Bronchial epithelial cell (primary cell): ENCODE measurements around the gene R3HCC1L. TPM values are rescaled to one million over a fixed set of nuclear protein-coding genes. Genes with fewer than 3 reads are reported as not detected.
"Not testable (repeated sequence)": the region's sequence is repeated elsewhere in the genome, so short reads cannot be mapped to it uniquely, and the experiment has no call there.

Source experiments
- DNase-seq: peaks from one replicate; pipeline ENCODE4 v3.0.0-alpha.2; 2010; ENCODE audit warnings: low read depth
- FAIRE-seq: peaks from 2 replicates; lab custom pipeline; 2011; peaks lifted over from hg19 to GRCh38; lab: Jason Lieb, UNC
- H3K27me3 ChIP-seq: 2 replicates; pipeline ENCODE4 v1.5.1; 2011; ENCODE audit warnings: low read length; ENCODE audit not compliant: control insufficient read depth, insufficient read depth
- H3K36me3 ChIP-seq: 2 replicates; pipeline ENCODE4 v1.5.1; 2011; ENCODE audit warnings: low read length; ENCODE audit not compliant: control insufficient read depth, insufficient read depth
- H3K4me3 ChIP-seq: 2 replicates; pipeline ENCODE4 v1.5.1; 2011; ENCODE audit warnings: mild to moderate bottlenecking, low read depth, low read length, control low read depth
- CTCF ChIP-seq: IDR thresholded peaks from 2 replicates; pipeline ENCODE4 v1.5.1; 2011; ENCODE audit warnings: mild to moderate bottlenecking, moderate library complexity, low read length, control low read depth, inconsistent platforms; ENCODE audit not compliant: insufficient read depth, severe bottlenecking
- total RNA-seq: library from RNA; depleted of rRNA; stranded (reverse); fragments of >200 nt; gene quantifications from 2 replicates; pipeline ENCODE4 v1.2.1, GENCODE V29; 2014

The R3HCC1L gene
- total RNA-seq, 1 donor from 2014 or later, result 13.7 TPM

- Histone ChIP-seq H3K27me3 (no peaks in the 10 kb centered on the region), H3K4me3 (no peak overlapping the region), H3K36me3 (no peaks in the 10 kb centered on the region)
- DNase-seq, result no peak
- TF ChIP-seq CTCF, result no peak
- FAIRE-seq, result no peak
Observed at GRCh38 chr10:98144985-98145384, 10.5 kb downstream of the R3HCC1L start.

GRCh38 chr10:98149858-98150257, 15.4 kb downstream of the R3HCC1L start:
- no peak for TF ChIP-seq CTCF
- no peak for FAIRE-seq
- Histone ChIP-seq H3K36me3 (no peaks in the 10 kb centered on the region), H3K27me3 (no peaks in the 10 kb centered on the region), H3K4me3 (no peak overlapping the region)
- no peak for DNase-seq

GRCh38 chr10:98150544-98150943, 16.1 kb downstream of the R3HCC1L start:
- no peaks in the 10 kb centered on the region for H3K27me3 ChIP-seq
- H3K4me3 ChIP-seq, result no peak overlapping the region
- no peak for TF ChIP-seq CTCF
- DNase-seq (no peak), FAIRE-seq (peak; percentile 86)
- H3K36me3 ChIP-seq, result no peaks in the 10 kb centered on the region

- not testable (repeated sequence) for DNase-seq, FAIRE-seq, H3K27me3 ChIP-seq, H3K36me3 ChIP-seq, H3K4me3 ChIP-seq
Observed at GRCh38 chr10:98152778-98153177, 18.3 kb downstream of the R3HCC1L start.

- H3K27me3 ChIP-seq, H3K36me3 ChIP-seq, H3K4me3 ChIP-seq, FAIRE-seq: not testable (repeated sequence)
- peak; percentile 7 for DNase-seq
Observed at GRCh38 chr10:98153213-98153958, 18.9 kb downstream of the R3HCC1L start.

GRCh38 chr10:98154076-98154475, 19.6 kb downstream of the R3HCC1L start:
- no peaks in the 10 kb centered on the region for H3K27me3 ChIP-seq
- no peak overlapping the region for H3K4me3 ChIP-seq
- no peak for TF ChIP-seq CTCF
- DNase-seq (no peak), FAIRE-seq (no peak)
- H3K36me3 ChIP-seq, result peaks cover 2% of the 10 kb centered on the region

- H3K27me3 ChIP-seq, result no peaks in the 10 kb centered on the region
- H3K4me3 ChIP-seq, result no peak overlapping the region
- no peak for TF ChIP-seq CTCF
- no peak for DNase-seq
- FAIRE-seq, result no peak
- H3K36me3 ChIP-seq, result peaks cover 2% of the 10 kb centered on the region
Observed at GRCh38 chr10:98158576-98158975, 24.1 kb downstream of the R3HCC1L start.
